ENCODE results near the gene NYNRIN. TPM values are rescaled to one million over a fixed set of nuclear protein-coding genes. Genes with fewer than 3 reads are reported as not detected.

NYNRIN gene
- polyA plus RNA-seq, 1 donor from 2014 or later, result 5.7 TPM

DNA sequence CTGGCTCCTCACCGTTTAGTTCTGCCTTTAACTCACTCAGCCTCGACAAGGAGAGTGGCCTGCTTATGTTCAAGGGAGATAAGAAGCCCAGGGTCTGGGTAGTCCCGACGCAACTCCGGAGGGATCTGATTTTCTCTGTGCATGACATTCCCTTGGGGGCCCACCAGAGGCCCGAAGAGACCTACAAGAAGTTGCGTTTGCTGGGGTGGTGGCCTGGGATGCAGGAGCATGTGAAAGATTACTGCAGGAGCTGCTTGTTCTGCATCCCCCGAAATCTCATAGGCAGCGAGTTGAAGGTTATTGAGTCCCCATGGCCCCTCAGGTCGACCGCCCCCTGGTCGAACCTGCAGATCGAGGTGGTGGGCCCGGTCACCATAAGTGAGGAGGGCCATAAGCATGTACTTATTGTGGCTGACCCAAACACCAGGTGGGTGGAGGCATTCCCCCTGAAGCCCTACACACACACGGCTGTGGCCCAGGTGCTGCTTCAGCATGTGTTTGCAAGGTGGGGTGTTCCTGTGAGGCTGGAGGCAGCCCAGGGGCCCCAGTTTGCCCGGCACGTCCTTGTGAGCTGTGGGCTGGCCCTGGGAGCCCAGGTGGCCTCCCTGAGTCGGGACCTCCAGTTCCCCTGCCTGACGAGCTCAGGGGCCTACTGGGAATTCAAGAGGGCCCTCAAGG, 17.6 kb downstream of the NYNRIN start:
- H3K27ac ChIP-seq (ENCODE audit: low read length), result no peak overlapping the region
- H3K9me2 ChIP-seq (ENCODE audit: insufficient read depth, low read length), result no peaks in the 10 kb centered on the region
- no peaks in the 10 kb centered on the region for H3K79me2 ChIP-seq (replicated peaks; ENCODE audit: insufficient read depth, low read length)
- H3K27me3 ChIP-seq (ENCODE audit: insufficient read depth, low read depth, low read length), result no peaks in the 10 kb centered on the region
- H3K9ac ChIP-seq (ENCODE audit: low read length), result no peak overlapping the region
- no peak overlapping the region for H3K4me2 ChIP-seq (ENCODE audit: low read length)
- H3K9me3 ChIP-seq (ENCODE audit: low read length), result no peaks in the 10 kb centered on the region
- TF ChIP-seq MXI1 (conservative IDR thresholded peaks at IDR 0.05; ENCODE audit: poor library complexity, severe bottlenecking) (no peak), EP300 (conservative IDR thresholded peaks at IDR 0.05; ENCODE audit: poor library complexity, severe bottlenecking) (no peak), RAD21 (conservative IDR thresholded peaks at IDR 0.05) (no peak), POLR2AphosphoS5 (IDR thresholded peaks at IDR 0.05) (no peak), TAF1 (IDR thresholded peaks at IDR 0.05; ENCODE audit: low read depth) (no peak), SMC3 (conservative IDR thresholded peaks at IDR 0.05; ENCODE audit: poor library complexity) (no peak), EZH2 (IDR thresholded peaks at IDR 0.05; ENCODE audit: borderline replicate concordance, insufficient read depth, low read length, poor library complexity, severe bottlenecking) (no peak)
- TF ChIP-seq, protein P1, sequence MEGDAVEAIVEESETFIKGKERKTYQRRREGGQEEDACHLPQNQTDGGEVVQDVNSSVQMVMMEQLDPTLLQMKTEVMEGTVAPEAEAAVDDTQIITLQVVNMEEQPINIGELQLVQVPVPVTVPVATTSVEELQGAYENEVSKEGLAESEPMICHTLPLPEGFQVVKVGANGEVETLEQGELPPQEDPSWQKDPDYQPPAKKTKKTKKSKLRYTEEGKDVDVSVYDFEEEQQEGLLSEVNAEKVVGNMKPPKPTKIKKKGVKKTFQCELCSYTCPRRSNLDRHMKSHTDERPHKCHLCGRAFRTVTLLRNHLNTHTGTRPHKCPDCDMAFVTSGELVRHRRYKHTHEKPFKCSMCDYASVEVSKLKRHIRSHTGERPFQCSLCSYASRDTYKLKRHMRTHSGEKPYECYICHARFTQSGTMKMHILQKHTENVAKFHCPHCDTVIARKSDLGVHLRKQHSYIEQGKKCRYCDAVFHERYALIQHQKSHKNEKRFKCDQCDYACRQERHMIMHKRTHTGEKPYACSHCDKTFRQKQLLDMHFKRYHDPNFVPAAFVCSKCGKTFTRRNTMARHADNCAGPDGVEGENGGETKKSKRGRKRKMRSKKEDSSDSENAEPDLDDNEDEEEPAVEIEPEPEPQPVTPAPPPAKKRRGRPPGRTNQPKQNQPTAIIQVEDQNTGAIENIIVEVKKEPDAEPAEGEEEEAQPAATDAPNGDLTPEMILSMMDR (IDR thresholded peaks at IDR 0.05; ENCODE audit: poor library complexity, severe bottlenecking), result no peak
- TF ChIP-seq, protein P2, sequence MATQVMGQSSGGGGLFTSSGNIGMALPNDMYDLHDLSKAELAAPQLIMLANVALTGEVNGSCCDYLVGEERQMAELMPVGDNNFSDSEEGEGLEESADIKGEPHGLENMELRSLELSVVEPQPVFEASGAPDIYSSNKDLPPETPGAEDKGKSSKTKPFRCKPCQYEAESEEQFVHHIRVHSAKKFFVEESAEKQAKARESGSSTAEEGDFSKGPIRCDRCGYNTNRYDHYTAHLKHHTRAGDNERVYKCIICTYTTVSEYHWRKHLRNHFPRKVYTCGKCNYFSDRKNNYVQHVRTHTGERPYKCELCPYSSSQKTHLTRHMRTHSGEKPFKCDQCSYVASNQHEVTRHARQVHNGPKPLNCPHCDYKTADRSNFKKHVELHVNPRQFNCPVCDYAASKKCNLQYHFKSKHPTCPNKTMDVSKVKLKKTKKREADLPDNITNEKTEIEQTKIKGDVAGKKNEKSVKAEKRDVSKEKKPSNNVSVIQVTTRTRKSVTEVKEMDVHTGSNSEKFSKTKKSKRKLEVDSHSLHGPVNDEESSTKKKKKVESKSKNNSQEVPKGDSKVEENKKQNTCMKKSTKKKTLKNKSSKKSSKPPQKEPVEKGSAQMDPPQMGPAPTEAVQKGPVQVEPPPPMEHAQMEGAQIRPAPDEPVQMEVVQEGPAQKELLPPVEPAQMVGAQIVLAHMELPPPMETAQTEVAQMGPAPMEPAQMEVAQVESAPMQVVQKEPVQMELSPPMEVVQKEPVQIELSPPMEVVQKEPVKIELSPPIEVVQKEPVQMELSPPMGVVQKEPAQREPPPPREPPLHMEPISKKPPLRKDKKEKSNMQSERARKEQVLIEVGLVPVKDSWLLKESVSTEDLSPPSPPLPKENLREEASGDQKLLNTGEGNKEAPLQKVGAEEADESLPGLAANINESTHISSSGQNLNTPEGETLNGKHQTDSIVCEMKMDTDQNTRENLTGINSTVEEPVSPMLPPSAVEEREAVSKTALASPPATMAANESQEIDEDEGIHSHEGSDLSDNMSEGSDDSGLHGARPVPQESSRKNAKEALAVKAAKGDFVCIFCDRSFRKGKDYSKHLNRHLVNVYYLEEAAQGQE (IDR thresholded peaks at IDR 0.05; ENCODE audit: borderline replicate concordance), result no peak
- H4K20me1 ChIP-seq (ENCODE audit: insufficient read depth), result no peaks in the 10 kb centered on the region
- no peaks in the 10 kb centered on the region for H3K36me3 ChIP-seq (ENCODE audit: insufficient read depth, low read length)
- H3F3A ChIP-seq (ENCODE audit: insufficient read depth, low read length, poor library complexity, severe bottlenecking), result no peaks in the 10 kb centered on the region
- H3K4me3 ChIP-seq (ENCODE audit: low read length), result no peak overlapping the region
- H2AFZ ChIP-seq (ENCODE audit: low read depth, low read length), result no peak overlapping the region

DNA sequence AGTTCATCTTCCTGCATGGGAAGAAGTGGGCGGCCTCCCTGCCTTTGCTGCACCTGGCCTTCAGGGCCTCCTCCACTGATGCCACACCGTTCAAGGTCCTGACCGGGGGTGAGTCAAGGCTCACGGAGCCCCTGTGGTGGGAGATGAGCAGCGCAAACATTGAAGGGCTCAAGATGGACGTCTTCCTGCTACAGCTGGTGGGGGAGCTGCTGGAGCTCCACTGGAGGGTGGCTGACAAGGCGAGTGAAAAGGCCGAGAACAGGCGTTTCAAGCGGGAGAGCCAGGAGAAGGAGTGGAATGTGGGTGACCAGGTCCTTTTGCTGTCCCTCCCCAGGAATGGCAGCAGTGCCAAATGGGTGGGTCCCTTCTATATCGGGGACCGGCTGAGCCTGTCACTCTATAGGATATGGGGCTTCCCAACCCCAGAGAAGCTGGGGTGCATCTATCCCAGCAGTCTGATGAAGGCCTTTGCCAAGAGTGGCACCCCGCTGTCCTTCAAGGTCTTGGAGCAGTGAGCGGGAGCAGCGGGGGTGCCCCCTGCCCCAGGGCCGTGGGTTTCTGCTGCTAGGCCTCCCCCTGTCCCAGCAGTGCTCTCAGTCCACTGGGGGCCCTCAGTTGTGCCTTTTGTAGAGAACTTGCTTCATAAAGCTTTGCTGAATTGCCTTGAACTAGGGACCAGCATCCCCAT, 18.3 kb downstream of the NYNRIN start:
- no peaks in the 10 kb centered on the region for H3K9me2 ChIP-seq (ENCODE audit: insufficient read depth, low read length)
- H3K36me3 ChIP-seq (ENCODE audit: insufficient read depth, low read length), result no peaks in the 10 kb centered on the region
- H3K4me2 ChIP-seq (ENCODE audit: low read length), result no peak overlapping the region
- no peak overlapping the region for H2AFZ ChIP-seq (ENCODE audit: low read depth, low read length)
- no peaks in the 10 kb centered on the region for H3K9me3 ChIP-seq (ENCODE audit: low read length)
- H4K20me1 ChIP-seq (ENCODE audit: insufficient read depth), result no peaks in the 10 kb centered on the region
- H3K27me3 ChIP-seq (ENCODE audit: insufficient read depth, low read depth, low read length), result no peaks in the 10 kb centered on the region
- no peak overlapping the region for H3K4me3 ChIP-seq (ENCODE audit: low read length)
- H3F3A ChIP-seq (ENCODE audit: insufficient read depth, low read length, poor library complexity, severe bottlenecking), result no peaks in the 10 kb centered on the region
- no peak overlapping the region for H3K27ac ChIP-seq (ENCODE audit: low read length)
- TF ChIP-seq EZH2 (IDR thresholded peaks at IDR 0.05; ENCODE audit: borderline replicate concordance, insufficient read depth, low read length, poor library complexity, severe bottlenecking) (no peak), TAF1 (IDR thresholded peaks at IDR 0.05; ENCODE audit: low read depth) (no peak), POLR2AphosphoS5 (IDR thresholded peaks at IDR 0.05) (no peak)
- TF ChIP-seq, protein P2 (IDR thresholded peaks at IDR 0.05; ENCODE audit: borderline replicate concordance), result no peak
- TF ChIP-seq, protein P1 (IDR thresholded peaks at IDR 0.05; ENCODE audit: poor library complexity, severe bottlenecking), result no peak
- no peaks in the 10 kb centered on the region for H3K79me2 ChIP-seq (replicated peaks; ENCODE audit: insufficient read depth, low read length)
- no peak overlapping the region for H3K9ac ChIP-seq (ENCODE audit: low read length)

Data from neural cell (in vitro differentiated cells).